GM13977 (cell line): Measurements from ENCODE around the gene PRPS2.

Experiments
- DNase-seq: peaks from one replicate; pipeline ENCODE4 v3.0.0; 2012; ENCODE audit warnings: low spot score
- in situ Hi-C: fragments of 300-500 bp; cut with MboI; formaldehyde crosslinking; loops from one replicate; pipeline ENCODE4 v1.12.0; 2022; ENCODE audit warnings: low sequenced_read_pairs, low pct_unique_long_range_greater_than_20kb, mixed read lengths, inconsistent platforms; ENCODE audit not compliant: unreplicated experiment
- TF ChIP-seq, protein P1 (sequence below): IDR thresholded peaks from 2 replicates; pipeline ENCODE4 v1.5.1; 2012; ENCODE audit warnings: mild to moderate bottlenecking, control low read depth; ENCODE audit not compliant: insufficient read depth; ENCODE audit errors: extremely low read depth, missing control alignments

The PRPS2 gene

DNA sequence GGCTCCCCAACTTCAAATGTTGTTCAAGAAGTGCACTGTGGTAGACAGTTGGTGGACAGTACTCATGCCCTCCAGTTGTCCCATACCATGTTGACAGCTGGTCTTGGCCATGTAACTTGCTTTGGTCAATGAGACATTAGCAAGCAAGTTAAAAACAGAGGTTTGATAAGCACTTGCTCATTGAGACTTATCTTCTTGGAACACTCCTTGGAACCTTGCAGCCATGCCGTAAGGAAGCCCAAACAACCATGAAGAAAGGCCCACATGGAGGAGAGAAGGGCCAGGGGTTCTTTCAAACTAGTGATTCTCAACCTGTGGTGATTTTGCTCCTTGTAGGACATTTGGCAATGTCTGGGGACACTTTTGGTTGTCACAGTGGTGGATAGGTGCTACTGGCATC is 2.6 kb upstream of the PRPS2 start:
- TF ChIP-seq, protein P1, sequence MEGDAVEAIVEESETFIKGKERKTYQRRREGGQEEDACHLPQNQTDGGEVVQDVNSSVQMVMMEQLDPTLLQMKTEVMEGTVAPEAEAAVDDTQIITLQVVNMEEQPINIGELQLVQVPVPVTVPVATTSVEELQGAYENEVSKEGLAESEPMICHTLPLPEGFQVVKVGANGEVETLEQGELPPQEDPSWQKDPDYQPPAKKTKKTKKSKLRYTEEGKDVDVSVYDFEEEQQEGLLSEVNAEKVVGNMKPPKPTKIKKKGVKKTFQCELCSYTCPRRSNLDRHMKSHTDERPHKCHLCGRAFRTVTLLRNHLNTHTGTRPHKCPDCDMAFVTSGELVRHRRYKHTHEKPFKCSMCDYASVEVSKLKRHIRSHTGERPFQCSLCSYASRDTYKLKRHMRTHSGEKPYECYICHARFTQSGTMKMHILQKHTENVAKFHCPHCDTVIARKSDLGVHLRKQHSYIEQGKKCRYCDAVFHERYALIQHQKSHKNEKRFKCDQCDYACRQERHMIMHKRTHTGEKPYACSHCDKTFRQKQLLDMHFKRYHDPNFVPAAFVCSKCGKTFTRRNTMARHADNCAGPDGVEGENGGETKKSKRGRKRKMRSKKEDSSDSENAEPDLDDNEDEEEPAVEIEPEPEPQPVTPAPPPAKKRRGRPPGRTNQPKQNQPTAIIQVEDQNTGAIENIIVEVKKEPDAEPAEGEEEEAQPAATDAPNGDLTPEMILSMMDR: no peak
- in situ Hi-C loops: no loop called here
- no peak for DNase-seq

DNA sequence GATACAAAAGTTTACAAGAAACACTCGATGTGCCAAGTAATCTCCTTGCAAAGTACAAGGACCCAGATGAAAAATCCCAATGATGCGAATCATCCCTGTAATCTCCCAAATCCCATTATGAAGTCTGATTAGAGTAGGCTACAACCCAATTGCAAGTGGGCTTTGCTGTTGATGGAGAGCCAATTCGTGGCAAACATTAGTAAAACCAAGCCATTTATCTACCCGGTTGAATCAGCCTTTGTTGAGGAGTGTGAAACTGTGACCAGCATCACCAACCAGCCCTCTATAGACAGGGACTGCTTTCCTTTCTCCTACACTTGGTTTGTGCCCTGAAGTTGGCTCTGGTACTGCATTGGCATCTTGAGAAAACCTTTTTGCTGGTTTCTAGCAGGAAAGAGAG is 1.2 kb upstream of the PRPS2 start:
- no peak for DNase-seq
- in situ Hi-C loops: no loop called here
- TF ChIP-seq, protein P1: no peak

DNA sequence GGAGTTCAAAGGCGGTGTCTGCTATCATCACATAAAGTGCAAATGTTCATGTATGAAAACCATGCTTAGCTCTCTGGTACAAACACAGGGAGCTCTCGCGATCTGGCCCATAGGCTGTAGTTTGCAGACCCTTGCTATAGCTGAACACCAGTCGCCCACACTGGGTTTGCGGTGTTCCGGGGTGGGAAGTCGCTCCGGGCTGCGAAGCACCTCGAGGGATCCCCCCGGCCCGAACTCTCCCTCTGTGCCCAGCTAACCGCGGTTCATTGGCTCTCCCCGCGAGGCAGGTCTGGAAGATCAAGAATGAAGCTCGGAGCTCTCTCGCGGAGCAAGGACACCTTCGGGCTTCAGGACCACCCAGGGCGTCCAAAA is 341 bp upstream of the PRPS2 start:
- TF ChIP-seq, protein P1: no peak
- in situ Hi-C loops: no loop called here
- DNase-seq: no peak

DNA sequence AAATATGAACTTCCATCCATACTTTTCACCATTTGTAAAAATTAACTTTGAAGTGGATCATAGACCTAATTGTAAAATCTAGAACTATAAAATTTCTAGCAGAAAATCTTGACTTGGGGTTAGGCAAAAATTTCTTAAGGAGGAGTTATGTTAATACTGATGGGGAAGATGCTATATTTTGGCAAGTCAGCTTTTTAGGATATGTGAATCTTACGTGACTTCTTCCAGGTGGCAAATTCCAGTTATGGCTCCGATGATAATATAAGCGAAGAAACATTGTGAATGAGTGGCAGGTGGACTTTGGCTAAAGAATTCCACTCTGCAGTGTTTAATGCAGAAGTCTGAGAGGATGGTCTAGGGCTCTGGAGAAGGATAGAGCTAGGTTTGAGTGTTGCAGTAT is 1.5 kb downstream of the PRPS2 start:
- in situ Hi-C loops: no loop called here
- TF ChIP-seq, protein P1: no peak
- DNase-seq: no peak

DNA sequence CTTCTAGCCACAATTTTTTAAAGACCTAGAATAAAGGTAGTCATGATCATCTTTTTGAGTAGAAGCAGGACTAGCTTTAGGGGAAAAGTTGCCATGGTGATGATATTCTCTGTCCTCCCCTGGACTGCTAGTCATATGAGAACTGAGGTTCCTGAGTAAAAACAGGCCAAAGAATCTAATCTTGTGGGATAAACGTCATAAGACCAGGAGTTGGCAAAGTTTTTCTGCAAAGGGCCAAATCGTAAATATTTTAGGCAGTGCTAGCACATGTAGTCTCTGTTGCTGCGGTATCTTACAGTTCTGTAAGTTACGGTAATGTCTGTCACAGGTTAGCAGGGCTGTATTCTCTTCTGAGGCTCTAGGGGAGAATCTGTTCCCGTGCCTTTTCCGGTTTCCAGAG is 3.4 kb downstream of the PRPS2 start:
- DNase-seq: no peak
- in situ Hi-C loops: no loop called here
- TF ChIP-seq, protein P1: no peak

DNA sequence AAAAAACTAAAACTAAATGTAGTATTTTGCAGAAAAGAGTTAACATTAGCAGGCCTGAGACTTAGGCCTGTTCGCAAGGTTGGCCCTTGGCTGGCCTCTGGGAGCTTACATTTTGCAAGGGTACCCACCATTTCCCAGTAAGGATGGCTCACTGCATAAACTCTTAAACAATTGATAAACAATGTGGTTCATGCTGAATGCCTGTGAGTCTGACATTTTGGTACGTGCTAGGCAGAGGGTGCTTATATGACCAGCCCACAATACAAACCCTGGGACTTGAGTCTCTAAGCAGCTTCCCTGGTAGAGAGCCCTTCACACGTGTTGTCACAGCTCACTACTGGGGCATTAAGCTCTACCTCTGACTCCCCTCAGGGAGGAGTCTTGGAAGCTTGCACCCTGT is 7.4 kb downstream of the PRPS2 start:
- DNase-seq: no peak
- TF ChIP-seq, protein P1: no peak
- in situ Hi-C loops: no loop called here

DNA sequence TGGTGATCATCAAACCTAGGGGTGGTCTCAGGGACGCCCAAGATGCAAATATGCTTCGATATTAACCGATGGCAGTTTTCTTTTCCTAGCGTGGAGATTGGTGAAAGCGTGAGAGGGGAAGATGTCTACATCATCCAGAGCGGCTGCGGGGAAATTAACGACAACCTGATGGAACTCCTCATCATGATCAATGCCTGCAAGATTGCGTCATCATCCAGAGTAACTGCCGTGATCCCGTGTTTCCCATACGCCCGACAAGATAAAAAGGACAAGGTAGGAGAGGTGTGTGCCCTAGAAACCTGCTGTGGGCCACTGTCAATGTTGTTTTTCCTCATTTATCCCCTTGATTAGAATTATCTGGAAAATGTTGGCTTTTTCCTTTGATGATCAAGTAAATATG is 7.9 kb downstream of the PRPS2 start:
- TF ChIP-seq, protein P1: no peak
- no peak for DNase-seq
- in situ Hi-C loops: no loop called here
